HG03354 (cell line): ENCODE results near the gene OR10H1.
"Not testable (repeated sequence)": the region's sequence is repeated elsewhere in the genome, so short reads cannot be mapped to it uniquely, and the experiment has no call there.

Experiments
- ATAC-seq: cut with Tn5 transposase; IDR thresholded peaks from one replicate; pipeline ENCODE4 v1.9.1; 2021; ENCODE audit warnings: mild to moderate bottlenecking; ENCODE audit not compliant: unreplicated experiment, poor library complexity, severe bottlenecking

OR10H1 gene

DNA sequence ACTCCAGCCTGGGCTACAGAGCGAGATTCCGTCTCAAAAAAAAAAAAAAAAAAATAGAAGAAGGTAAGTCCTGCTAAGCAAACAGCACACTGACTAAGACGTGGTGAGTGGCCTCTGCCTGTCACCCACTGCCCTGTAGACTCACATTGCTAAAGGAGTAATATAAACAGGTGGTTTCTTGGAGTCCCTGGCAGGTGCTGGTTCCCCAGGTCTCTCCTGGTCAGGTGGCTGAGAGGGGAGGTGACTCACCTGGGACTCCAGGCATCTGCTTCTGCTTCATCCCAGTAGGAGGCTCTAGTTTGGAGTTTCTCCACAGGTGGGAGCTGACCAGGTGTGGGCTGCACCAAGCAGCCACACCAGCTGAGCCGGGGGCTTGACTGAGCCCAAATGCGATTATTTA is at the start of gene OR10H1:
TSS of gene OR10H1 (minus strand) at position 359 of the 400 bp plus-strand sequence. CDS start 7,627 bp downstream, outside the sequence.
- ATAC-seq = no peak

DNA sequence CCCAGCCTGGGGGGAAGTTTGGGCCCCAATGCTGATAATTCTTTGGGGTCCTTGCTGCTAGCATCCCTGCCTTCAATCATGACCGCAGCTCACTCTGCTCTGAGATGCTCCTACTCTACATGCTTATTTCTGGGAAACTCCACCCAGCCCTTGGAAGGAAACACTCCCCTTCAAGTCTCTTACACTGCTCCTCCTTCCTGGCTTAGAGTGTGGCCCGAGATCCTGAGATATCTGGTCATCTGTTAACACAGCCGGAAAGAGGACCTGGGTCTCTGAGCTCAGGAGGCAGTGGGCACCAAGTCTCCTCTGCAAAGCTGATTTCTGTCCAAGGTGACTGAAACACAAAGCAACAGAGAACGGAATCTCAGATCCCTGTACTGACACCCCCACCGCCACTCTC is 49.4 kb upstream of the OR10H1 start:
- ATAC-seq = no peak

DNA sequence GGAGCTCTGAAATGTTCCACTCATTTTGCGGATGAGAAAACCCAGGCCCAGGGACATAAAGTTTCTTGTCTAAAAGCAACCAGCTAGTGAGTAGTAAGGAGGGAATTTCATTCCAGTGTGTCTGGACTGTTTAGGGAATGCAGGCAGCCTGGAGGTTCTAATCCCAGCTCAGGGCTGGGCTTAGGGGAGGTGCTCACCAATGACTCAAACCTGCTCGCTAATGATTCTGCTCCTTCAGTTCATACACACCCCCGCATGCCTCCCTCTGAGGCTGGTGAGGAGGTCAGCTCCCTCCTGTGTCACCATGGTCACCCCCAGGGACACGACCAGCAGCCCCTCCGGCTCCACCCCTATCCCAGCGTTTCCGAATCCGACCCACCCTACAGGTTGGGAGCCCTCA is 47.8 kb upstream of the OR10H1 start:
- no peak for ATAC-seq

- no peak for ATAC-seq
These were observed 47.0 kb upstream of the OR10H1 start for GRCh38 chr19:15862444-15862843.

DNA sequence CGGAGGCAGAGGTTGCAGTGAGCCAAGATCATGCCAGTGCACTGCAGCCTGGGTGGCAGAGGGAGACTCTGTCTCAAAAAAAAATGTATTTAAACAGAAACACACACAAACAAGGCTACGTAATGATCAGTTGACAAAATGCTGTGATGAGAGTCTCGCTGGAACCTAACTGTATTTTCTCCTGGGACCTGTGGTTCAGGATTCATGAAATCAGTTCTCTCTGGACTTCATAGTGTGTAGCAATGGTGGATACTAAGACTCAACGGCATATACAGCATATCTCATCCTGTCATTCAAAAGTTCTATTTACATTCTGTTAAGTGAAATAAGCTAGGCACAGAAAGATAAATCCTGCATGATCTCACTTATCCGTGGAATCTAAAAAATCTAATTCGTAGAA is 45.1 kb upstream of the OR10H1 start:
- ATAC-seq = no peak

DNA sequence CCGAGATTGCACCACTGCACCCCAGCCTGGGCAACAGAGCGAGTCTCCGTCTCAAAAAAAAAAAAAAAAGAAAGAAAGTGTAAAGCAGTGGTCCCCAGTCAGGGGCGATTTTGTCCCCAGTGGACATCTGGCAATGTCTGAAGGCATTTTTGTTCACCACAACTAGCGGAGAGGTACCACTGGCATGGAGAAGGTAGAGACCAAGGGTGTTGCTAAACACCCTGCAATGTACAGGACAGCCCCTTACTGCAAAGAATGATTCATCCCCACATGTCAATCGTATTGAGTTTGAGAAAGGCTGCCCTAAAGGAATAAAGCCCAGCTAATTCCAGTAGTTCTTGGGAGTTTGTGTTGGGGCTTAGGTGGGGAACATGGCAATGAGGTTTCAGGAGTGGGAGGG is 43.7 kb upstream of the OR10H1 start:
- no peak for ATAC-seq

GRCh38 chr19:15850385-15850784 is 34.9 kb upstream of the OR10H1 start:
- ATAC-seq = no peak

DNA sequence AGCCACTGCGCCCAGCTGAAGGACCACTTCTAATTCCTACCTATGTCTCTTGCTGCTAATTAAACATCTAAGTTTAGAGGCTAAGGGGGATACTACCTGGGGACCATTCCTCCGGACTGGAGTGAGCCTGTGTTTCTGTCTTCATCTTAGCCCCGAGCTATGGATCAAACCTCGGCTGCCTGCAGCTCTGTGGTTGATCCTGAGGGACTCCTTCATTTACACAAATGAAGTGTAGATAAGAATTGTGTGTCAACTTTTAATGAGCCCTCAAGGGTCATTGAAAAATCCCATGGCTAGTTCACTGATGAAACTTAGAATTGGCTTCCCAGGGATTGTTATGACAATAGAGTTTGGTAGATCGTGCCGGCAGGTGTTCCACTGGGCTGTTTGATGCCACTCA is 31.5 kb upstream of the OR10H1 start:
- no peak for ATAC-seq

- ATAC-seq = not testable (repeated sequence)
These were observed 28.4 kb upstream of the OR10H1 start for GRCh38 chr19:15843894-15844222.

GRCh38 chr19:15843203-15843893 is 27.9 kb upstream of the OR10H1 start:
- no peak for ATAC-seq

DNA sequence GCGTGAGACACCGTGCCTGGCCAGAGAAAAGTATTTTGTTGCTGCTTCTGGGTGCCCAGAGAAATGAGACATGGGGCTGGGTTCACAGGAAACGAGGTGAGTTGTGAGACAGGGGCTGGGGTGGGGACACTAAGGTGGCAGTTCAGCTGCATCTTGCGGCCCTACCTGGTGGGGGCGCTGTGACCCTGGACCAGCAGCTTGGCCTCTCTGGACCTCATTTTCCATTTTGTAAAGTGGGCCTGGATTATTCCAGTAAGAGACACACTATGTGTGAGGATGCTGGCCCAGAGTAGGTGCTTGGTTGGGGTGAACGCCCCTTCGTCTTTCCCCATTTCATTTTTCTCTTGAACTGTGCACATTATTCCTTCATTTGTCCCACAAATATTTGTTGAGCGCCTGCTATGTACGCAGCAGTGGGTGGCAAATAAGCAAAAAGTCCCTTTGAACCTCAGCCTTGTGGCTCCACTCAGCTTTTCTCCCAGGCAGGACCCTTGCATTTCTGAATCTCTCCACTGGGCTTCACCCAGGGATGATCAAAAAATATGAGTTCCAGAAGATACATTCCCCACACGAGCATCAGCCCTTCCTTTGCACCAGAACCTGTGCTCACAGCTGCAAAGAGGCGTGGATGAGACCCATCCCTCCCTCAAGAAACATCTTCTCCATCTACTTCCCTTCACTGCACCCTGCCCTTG is 26.6 kb upstream of the OR10H1 start:
- ATAC-seq = no peak

- no peak for ATAC-seq
These were observed 25.4 kb upstream of the OR10H1 start for GRCh38 chr19:15840833-15841232.

GRCh38 chr19:15839888-15840287 is 24.4 kb upstream of the OR10H1 start:
- ATAC-seq = not testable (repeated sequence)

DNA sequence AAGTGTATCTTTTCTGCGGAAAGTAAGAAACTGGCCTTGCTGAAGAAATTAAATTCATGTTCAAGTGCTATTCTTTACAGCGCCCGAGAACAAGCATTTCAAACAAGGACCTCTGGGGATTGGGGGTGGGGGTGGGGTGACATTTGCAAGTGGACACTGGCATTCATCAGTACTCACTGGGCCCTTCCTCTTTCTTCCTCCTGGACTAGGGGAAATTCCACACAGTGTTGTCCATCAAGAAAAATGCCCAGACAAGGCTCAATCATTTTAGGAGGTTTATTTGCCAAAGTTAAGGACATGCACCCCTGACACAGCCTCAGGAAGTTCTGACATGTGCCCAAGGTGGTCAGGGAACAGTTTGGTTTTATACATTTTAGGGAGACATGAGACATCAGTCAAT is 22.9 kb upstream of the OR10H1 start:
- no peak for ATAC-seq

GRCh38 chr19:15837221-15837731 is 21.8 kb upstream of the OR10H1 start:
- ATAC-seq = no peak

DNA sequence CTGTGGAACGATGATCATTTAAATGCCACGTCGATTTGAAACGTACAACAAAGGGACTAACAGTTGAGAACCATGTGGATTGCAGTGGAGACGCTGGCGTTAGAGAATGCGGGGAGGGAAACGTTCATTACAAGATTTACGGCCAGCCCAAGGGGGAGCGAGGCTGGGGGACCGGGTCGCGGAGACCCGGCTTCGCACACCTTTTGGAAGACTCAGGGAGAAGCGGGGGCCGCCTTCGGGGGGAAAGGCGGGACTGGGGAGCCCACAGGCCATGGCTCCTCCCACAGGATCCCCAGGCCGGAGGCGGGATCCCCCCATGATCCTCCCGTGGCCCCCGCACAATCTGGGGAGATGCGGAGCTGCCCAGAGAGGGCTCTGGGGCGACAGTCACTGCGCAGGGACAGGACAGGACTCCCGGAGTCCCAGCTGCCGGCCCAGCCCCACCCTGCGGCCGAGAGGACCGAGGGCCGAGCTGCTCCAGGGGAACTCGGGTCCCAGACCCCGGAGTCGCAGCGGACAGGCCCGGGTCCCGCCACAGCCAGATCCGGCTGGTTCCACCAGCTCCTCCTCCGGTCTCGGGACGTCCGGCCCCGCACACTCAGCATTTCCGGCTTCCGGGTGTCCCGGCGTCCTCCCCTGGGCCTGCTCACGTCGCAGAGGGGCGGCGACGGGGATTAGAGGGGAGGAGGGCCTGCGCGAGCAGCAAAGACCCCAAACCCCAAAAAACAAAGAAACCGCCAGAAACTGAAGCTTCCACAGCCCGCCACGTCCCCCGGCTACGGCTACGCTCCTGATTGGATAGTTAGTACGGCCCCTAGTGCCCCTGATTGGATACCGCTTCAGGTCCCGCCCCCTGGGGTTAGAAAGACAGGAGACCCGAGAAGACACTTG is 21.1 kb upstream of the OR10H1 start:
- peak; percentile 95 for ATAC-seq

DNA sequence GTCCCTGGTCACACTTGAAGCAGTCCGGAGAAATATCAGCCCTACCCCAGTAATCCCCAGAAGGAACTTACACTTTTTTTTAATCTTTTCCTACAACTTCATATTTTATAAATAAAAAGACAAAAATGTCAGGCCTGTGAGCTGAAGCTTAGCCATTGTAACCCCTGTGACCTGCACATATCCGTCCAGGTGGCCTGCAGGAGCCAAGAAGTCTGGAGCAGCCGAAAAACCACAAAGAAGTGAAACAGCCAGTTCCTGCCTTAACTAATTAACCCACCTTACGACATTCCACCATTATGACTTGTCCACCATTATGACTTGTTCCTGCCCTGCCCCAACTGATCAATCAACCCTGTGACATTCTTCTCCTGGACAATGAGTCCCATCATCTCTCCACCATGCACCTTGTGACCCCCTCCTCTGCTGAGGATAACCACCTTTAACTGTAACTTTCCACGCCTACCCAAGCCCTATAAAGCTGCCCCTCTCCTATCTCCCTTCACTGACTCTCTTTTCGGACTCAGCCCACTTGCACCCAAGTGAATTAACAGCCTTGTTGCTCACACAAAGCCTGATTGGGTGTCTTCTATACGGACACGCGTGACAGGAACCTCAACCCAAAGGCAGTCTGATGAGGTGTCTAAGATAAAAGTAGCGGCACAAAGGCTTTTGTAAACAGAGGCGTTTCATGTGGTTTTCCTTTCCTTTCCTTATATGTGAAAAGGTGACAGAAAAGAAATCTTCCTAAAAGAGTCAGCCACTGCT is 20.3 kb upstream of the OR10H1 start:
- not testable (repeated sequence) for ATAC-seq

GRCh38 chr19:15834232-15834631 is 18.8 kb upstream of the OR10H1 start:
- ATAC-seq = not testable (repeated sequence)

DNA sequence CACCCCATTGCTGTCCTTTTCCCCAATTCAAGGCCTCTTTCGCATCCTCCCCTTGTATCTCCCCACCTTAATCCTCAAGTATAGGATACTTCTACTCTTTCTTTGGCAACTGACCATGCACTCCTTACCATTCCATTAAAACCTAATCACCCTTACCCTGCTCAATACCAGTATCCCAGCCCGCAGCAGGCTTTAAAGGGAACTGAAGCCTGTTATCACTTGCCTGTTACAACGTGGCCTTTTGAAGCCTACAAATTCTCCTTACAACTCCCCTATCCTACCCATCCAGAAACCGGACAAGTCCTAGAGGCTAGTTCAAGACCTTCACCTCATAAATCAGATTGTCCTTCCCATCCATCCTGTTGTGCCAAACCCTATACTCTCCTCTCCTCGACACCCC is 16.2 kb upstream of the OR10H1 start:
- no peak for ATAC-seq

GRCh38 chr19:15829786-15830185 is 14.3 kb upstream of the OR10H1 start:
- ATAC-seq = no peak
